Ishikawa (cell line): ENCODE results near the gene GBP2.

ENCODE experiments used
- CEBPB ChIP-seq: IDR thresholded peaks from 2 replicates; pipeline ENCODE4 v1.6.1; 2012
- CREB1 ChIP-seq: IDR thresholded peaks from 2 replicates; pipeline ENCODE4 v1.6.1; 2012; ENCODE audit warnings: low read depth
- EGR1 ChIP-seq: IDR thresholded peaks from 2 replicates; pipeline ENCODE4 v1.6.1; 2012
- EP300 ChIP-seq: IDR thresholded peaks from 2 replicates; pipeline ENCODE4 v1.6.1; 2012; ENCODE audit warnings: borderline replicate concordance
- FOXM1 ChIP-seq: IDR thresholded peaks from 2 replicates; pipeline ENCODE4 v1.6.1; 2012; ENCODE audit warnings: low read depth, borderline replicate concordance
- NFIC ChIP-seq: IDR thresholded peaks from 2 replicates; pipeline ENCODE4 v1.6.1; 2012
- RAD21 ChIP-seq: IDR thresholded peaks from 2 replicates; pipeline ENCODE4 v1.6.1; 2012; ENCODE audit warnings: low read depth
- REST ChIP-seq: IDR thresholded peaks from 2 replicates; pipeline ENCODE4 v1.6.1; 2012; ENCODE audit warnings: low read depth, mild to moderate bottlenecking
- TAF1 ChIP-seq: IDR thresholded peaks from 2 replicates; pipeline ENCODE4 v1.6.1; 2012; ENCODE audit warnings: low read depth, mild to moderate bottlenecking
- TCF12 ChIP-seq: IDR thresholded peaks from 2 replicates; pipeline ENCODE4 v1.6.1; 2012; ENCODE audit warnings: low read depth
- TEAD4 ChIP-seq: IDR thresholded peaks from 2 replicates; pipeline ENCODE4 v1.6.1; 2012
- YY1 ChIP-seq: IDR thresholded peaks from 2 replicates; pipeline ENCODE4 v1.6.1; 2012; ENCODE audit warnings: low read depth
- ZBTB7A ChIP-seq: IDR thresholded peaks from 2 replicates; pipeline ENCODE4 v1.6.1; 2012; ENCODE audit warnings: low read depth
- TF ChIP-seq, protein P1 (sequence below): IDR thresholded peaks from 2 replicates; pipeline ENCODE4 v1.6.1; 2012
- TF ChIP-seq, protein P2 (sequence below): IDR thresholded peaks from 2 replicates; pipeline ENCODE4 v1.6.1; 2012

The GBP2 gene

DNA sequence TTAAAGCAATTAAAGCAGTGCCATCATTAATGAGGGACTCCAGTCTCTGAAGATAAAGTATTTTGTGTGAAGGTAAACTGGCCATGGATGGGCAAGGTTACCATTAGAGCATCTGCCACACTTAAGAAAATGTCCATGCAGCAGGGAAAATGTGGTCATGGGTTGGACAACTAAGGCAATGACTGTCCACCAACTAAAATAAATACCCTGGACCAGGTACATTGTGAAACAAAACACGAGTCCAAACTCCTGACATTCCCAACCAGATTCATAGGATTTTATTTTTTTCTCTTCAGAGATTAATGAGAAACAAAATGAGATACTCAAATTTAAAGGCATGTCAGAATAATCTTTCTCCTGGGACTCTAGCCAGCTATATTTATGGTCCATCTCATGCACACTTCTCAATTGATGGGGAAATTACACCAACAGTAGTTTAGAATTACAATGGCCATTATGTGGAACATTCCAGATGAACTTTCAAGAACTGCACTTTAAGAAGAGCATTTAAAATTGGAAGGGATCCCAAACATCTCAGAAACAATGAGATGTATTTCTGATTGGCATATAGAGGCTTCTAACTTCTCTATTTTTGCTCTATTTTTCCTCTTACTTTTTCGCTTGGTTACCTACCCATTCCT is 41.8 kb upstream of the GBP2 start:
- peak; percentile 63 for TF ChIP-seq NFIC
- TF ChIP-seq ZBTB7A = no peak
- no peak for TF ChIP-seq TEAD4
- TF ChIP-seq, protein P1, sequence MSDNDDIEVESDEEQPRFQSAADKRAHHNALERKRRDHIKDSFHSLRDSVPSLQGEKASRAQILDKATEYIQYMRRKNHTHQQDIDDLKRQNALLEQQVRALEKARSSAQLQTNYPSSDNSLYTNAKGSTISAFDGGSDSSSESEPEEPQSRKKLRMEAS = no peak
- no peak for TF ChIP-seq RAD21
- TF ChIP-seq FOXM1 = no peak
- TF ChIP-seq YY1 = no peak
- no peak for TF ChIP-seq CEBPB

DNA sequence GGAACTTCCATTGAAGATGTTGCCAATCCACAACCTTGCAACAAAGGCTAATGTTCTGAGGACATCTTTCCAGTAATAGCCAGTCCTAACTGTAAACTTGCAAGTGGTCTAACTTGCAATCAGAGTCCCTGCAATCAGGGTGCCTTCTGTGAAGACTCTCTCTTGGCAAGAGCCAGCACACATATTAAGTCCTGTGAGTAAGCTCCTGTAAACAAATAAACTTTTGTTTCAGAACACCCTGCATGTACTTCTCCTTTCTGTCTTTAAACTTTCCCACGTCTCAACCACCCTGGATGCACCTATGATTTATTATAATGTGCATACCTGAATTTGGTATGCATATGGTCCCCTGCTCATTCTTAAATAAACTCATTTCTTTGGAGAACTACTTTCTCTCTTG is 40.8 kb upstream of the GBP2 start:
- TF ChIP-seq EP300 (no peak), YY1 (no peak), REST (no peak), ZBTB7A (no peak), TEAD4 (no peak), EGR1 (no peak), NFIC (no peak), FOXM1 (no peak), CEBPB (no peak), RAD21 (no peak), CREB1 (no peak)
- TF ChIP-seq, protein P2, sequence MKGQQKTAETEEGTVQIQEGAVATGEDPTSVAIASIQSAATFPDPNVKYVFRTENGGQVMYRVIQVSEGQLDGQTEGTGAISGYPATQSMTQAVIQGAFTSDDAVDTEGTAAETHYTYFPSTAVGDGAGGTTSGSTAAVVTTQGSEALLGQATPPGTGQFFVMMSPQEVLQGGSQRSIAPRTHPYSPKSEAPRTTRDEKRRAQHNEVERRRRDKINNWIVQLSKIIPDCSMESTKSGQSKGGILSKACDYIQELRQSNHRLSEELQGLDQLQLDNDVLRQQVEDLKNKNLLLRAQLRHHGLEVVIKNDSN = no peak

GRCh38 chr1:89165811-89166210 is 39.9 kb upstream of the GBP2 start:
- TF ChIP-seq TEAD4 = no peak
- TF ChIP-seq, protein P1 = no peak
- no peak for TF ChIP-seq FOXM1
- no peak for TF ChIP-seq TCF12
- no peak for TF ChIP-seq REST
- no peak for TF ChIP-seq TAF1
- no peak for TF ChIP-seq CREB1

DNA sequence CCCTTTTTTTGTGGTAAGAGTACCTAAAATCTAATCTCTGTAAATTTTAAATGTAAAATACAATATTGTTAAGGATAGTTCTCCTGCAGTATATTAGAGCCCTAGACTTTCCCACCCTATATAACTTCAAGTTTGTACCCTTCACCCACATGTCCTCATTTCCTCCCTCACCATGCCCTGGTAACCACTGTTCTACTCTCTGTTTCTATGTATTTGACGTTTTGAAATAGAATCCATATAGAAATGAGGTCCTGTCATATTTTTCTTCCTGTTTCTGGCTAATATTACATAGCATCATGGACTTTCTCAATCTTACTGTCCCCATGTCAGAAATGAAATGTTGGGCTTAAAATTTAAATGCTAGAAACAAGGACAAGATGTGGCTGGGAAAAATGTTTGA is 25.1 kb upstream of the GBP2 start:
- TF ChIP-seq REST (no peak), EGR1 (no peak), CEBPB (no peak), RAD21 (no peak), FOXM1 (no peak)
- TF ChIP-seq, protein P1 = no peak
- TF ChIP-seq, protein P2 = no peak

DNA sequence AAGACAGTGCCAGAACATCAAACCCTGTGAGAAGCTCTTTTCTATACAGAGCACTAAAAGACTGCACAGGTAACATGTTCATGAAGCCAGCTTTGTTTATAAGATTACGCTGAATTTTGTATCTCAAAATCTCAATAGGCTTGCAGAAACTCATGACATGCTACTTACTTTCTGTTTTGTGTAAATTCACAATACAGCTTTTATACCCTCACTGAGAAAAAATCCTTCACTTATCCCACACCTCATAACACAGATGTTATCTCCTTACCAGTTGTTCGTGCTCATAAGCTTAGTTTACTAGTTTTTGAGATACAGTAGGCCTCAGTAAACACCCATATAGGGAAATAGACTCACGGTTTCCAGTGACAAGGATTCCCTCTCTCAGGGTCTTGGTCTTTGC is 24.1 kb upstream of the GBP2 start:
- TF ChIP-seq TAF1 (no peak), TEAD4 (no peak), EP300 (no peak), FOXM1 (no peak), NFIC (no peak), TCF12 (no peak), RAD21 (no peak), ZBTB7A (no peak), CREB1 (no peak), YY1 (no peak), EGR1 (no peak), CEBPB (no peak), REST (no peak)
- TF ChIP-seq, protein P2 = no peak
- TF ChIP-seq, protein P1 = no peak
